ENCODE results near the gene IL25. TPM values are rescaled to one million over a fixed set of nuclear protein-coding genes. Genes with fewer than 3 reads are reported as not detected.

The IL25 gene
- total and polyA plus RNA-seq, 8 donors = not detected

DNA sequence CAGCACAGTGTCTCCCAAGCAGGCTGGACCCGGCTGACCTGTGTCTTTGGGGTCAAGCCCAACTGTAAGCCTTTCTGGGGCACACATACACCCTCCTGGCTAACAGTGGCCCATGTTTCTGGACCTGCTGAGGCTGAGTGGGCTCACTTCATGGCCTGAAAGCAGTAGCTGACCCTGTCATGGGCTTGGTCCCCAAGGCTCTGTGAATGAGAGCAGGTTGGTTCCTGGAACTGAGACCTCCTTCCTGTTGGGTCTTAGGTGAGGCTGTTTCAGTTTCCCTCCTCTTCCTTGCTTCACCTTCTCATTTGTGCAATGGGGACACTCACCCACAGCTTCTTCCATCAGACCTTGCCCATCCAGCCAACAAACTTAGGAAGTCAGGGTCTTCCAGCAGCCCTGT, 744 bp upstream of the IL25 start:
- intact Hi-C loops (cut with DNase I) = loop anchor here in 1 of 3 donors (5.0 kb wide), 1 partner anchor 35 kb away; no protein-coding TSS in a partner anchor
- TF ChIP-seq, protein P1, sequence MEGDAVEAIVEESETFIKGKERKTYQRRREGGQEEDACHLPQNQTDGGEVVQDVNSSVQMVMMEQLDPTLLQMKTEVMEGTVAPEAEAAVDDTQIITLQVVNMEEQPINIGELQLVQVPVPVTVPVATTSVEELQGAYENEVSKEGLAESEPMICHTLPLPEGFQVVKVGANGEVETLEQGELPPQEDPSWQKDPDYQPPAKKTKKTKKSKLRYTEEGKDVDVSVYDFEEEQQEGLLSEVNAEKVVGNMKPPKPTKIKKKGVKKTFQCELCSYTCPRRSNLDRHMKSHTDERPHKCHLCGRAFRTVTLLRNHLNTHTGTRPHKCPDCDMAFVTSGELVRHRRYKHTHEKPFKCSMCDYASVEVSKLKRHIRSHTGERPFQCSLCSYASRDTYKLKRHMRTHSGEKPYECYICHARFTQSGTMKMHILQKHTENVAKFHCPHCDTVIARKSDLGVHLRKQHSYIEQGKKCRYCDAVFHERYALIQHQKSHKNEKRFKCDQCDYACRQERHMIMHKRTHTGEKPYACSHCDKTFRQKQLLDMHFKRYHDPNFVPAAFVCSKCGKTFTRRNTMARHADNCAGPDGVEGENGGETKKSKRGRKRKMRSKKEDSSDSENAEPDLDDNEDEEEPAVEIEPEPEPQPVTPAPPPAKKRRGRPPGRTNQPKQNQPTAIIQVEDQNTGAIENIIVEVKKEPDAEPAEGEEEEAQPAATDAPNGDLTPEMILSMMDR (IDR thresholded peaks at IDR 0.05) = no peak
- no peaks in the 10 kb centered on the region for H3K27me3 ChIP-seq
- H3K27ac ChIP-seq = no peak overlapping the region
- no peak overlapping the region for H3K4me3 ChIP-seq
- ATAC-seq (no peak), DNase-seq (no peak), FAIRE-seq (no peak)
- H3K4me1 ChIP-seq = no peaks in the 10 kb centered on the region
- no peaks in the 10 kb centered on the region for H3K9me3 ChIP-seq
- WGBS, 2 donors = 80 to 100% methylated on average over 1 of the region's 1 CpG
- H3K36me3 ChIP-seq = no peaks in the 10 kb centered on the region

DNA sequence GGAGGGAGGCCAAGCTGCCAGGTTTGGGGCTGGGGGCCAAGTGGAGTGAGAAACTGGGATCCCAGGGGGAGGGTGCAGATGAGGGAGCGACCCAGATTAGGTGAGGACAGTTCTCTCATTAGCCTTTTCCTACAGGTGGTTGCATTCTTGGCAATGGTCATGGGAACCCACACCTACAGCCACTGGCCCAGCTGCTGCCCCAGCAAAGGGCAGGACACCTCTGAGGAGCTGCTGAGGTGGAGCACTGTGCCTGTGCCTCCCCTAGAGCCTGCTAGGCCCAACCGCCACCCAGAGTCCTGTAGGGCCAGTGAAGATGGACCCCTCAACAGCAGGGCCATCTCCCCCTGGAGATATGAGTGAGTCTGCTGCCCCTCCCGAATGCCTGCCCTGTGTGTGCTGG, 432 bp downstream of the IL25 start:
- Histone ChIP-seq H3K27me3 (no peaks in the 10 kb centered on the region), H3K9me3 (no peaks in the 10 kb centered on the region), H3K4me3 (no peak overlapping the region), H3K27ac (no peak overlapping the region), H3K4me1 (no peaks in the 10 kb centered on the region), H3K36me3 (no peaks in the 10 kb centered on the region)
- TF ChIP-seq, protein P1 (IDR thresholded peaks at IDR 0.05) = no peak
- WGBS, 2 donors = 65 to 77% methylated on average over 3 of the region's 3 CpGs
- intact Hi-C loops (cut with DNase I) = loop anchor here in 1 of 3 donors (5.0 kb wide), 1 partner anchor 36 kb away; no protein-coding TSS in a partner anchor
- ATAC-seq (no peak), FAIRE-seq (no peak), DNase-seq (no peak)

DNA sequence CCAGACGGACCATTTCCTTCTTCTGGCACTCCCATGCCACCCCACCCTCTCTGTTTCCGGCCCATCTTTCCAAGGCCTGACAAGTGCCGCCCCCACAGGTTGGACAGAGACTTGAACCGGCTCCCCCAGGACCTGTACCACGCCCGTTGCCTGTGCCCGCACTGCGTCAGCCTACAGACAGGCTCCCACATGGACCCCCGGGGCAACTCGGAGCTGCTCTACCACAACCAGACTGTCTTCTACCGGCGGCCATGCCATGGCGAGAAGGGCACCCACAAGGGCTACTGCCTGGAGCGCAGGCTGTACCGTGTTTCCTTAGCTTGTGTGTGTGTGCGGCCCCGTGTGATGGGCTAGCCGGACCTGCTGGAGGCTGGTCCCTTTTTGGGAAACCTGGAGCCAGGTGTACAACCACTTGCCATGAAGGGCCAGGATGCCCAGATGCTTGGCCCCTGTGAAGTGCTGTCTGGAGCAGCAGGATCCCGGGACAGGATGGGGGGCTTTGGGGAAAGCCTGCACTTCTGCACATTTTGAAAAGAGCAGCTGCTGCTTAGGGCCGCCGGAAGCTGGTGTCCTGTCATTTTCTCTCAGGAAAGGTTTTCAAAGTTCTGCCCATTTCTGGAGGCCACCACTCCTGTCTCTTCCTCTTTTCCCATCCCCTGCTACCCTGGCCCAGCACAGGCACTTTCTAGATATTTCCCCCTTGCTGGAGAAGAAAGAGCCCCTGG, 3.1 kb downstream of the IL25 start:
- TF ChIP-seq, protein P1 (IDR thresholded peaks at IDR 0.05) = no peak
- intact Hi-C loops (cut with DNase I) = loop anchor here in 1 of 3 donors (5.0 kb wide), 1 partner anchor 48 kb away; no protein-coding TSS in a partner anchor
- FAIRE-seq (no peak), ATAC-seq (no peak), DNase-seq (no peak)
- Histone ChIP-seq H3K4me1 (peaks cover 0 to 3% (median 0%) of the 10 kb centered on the region in 3 donors), H3K27ac (no peak overlapping the region), H3K9me3 (no peaks in the 10 kb centered on the region), H3K4me3 (no peak overlapping the region), H3K36me3 (no peaks in the 10 kb centered on the region), H3K27me3 (no peaks in the 10 kb centered on the region)
- WGBS, 2 donors = 83 to 85% methylated on average over 21 of the region's 21 CpGs

DNA sequence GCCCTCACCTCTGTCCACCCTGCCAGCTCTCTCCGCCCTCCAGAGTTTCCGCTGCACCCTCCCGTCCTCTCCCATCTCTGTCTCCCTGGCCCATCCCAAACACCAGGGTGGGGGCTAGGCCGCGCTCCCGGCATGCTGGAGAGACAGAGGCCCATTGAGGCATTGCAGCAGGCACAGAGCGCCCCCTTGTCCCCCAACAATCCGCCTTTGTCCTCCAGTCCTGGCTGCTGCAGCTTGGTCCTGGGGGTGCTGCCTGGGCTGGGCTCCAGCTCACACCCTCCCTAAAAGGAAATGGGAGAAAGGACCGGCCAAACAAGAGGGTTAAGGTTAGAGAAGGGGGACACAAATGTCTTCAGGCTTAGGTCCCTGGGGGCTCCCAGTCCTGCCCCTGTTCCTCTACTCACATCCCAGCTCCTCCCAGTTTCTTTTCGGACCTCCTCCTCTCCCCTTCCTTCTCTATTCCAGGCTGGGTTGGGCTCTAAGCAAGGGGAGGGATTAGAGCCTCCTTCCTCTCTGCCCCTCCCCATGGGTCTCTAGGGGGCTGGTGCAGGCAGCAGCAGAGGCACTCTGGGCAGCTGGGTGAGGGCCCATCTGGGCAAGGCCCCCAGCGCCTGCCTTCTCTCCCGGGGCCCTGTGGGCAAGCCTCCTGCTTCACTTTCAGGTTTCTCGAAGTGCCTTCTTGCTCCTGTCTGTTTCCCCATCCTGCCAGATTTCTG, 4.0 kb downstream of the IL25 start, which contains the start of gene CMTM5:
TSS of gene CMTM5 (plus strand) at position 565 of the 716 bp plus-strand sequence. CDS start 206 bp downstream, outside the sequence.
- H3K4me3 ChIP-seq = no peak within 1 kb of the TSS
- no peak for FAIRE-seq
- intact Hi-C loops (cut with DNase I) = loop anchor here in 1 of 3 donors (5.0 kb wide), 1 partner anchor 49 kb away; no protein-coding TSS in a partner anchor

More for the DNA sequence above, 4.0 kb downstream of the IL25 start, which contains the start of gene CMTM5:
- DNase-seq = no peak
- Histone ChIP-seq H3K27me3 (no peaks in the 10 kb centered on the region), H3K36me3 (no peaks in the 10 kb centered on the region), H3K4me1 (peaks cover 0 to 3% (median 0%) of the 10 kb centered on the region in 3 donors), H3K27ac (no peak within 1 kb of the TSS), H3K9me3 (no peaks in the 10 kb centered on the region)
- TF ChIP-seq, protein P1 (IDR thresholded peaks at IDR 0.05) = no peak
- no peak for ATAC-seq
- WGBS, 2 donors = 67 to 77% methylated on average over 13 of the region's 13 CpGs
